Type B pancreatic cell (in vitro differentiated cells): Measurements from ENCODE around the gene SLC66A3. TPM values are rescaled to one million over a fixed set of nuclear protein-coding genes. Genes with fewer than 3 reads are reported as not detected.

Source experiments
- DNase-seq: peaks from one replicate; pipeline ENCODE4 v3.0.0; 2021; ENCODE audit warnings: mixed read lengths; ENCODE audit not compliant: unreplicated experiment; ENCODE audit errors: extremely low spot score
- H3K27ac Mint-ChIP-seq: 2 replicates; pipeline ENCODE4 v1.8.0; 2021; ENCODE audit warnings: mild to moderate bottlenecking, mixed read lengths
- H3K27me3 Mint-ChIP-seq: 2 replicates; pipeline ENCODE4 v1.8.0; 2021; ENCODE audit warnings: mixed read lengths
- H3K36me3 Mint-ChIP-seq: 2 replicates; pipeline ENCODE4 v1.8.0; 2021; ENCODE audit warnings: mixed read lengths
- H3K4me1 Mint-ChIP-seq: one replicate; pipeline ENCODE4 v1.8.0; 2021; ENCODE audit warnings: mixed read lengths; ENCODE audit not compliant: unreplicated experiment
- H3K4me3 Mint-ChIP-seq: 2 replicates; pipeline ENCODE4 v1.8.0; 2021; ENCODE audit warnings: mild to moderate bottlenecking, mixed read lengths
- H3K9me3 Mint-ChIP-seq: 2 replicates; pipeline ENCODE4 v1.8.0; 2021; ENCODE audit warnings: mixed read lengths
- CTCF ChIP-seq: fragments of 200-600 bp; sonication (generic); conservative IDR thresholded peaks from 2 replicates; pipeline ENCODE4 v1.5.0; 2021; ENCODE audit warnings: antibody characterized with exemption, mild to moderate bottlenecking
- total RNA-seq: library from RNA; stranded (reverse); gene quantifications from 2 replicates; pipeline ENCODE4 v1.2.1, GENCODE V29; 2021; ENCODE audit warnings: low replicate concordance

The SLC66A3 gene
- total RNA-seq, 1 donor from 2014 or later: 6.3 TPM

GRCh38 chr2:11141319-11141718 is 13.9 kb upstream of the SLC66A3 start:
- no peak overlapping the region for H3K27ac Mint-ChIP-seq

GRCh38 chr2:11142330-11142729 is 12.9 kb upstream of the SLC66A3 start:
- no peaks in the 10 kb centered on the region for H3K36me3 Mint-ChIP-seq
- TF ChIP-seq CTCF: no peak
- H3K9me3 Mint-ChIP-seq: no peaks in the 10 kb centered on the region
- peaks cover 6% of the 10 kb centered on the region for H3K4me1 Mint-ChIP-seq
- no peak overlapping the region for H3K4me3 Mint-ChIP-seq
- peaks cover 9% of the 10 kb centered on the region for H3K27me3 Mint-ChIP-seq
- H3K27ac Mint-ChIP-seq: no peak overlapping the region
- no peak for DNase-seq

More at GRCh38 chr2:11141319-11141718, 13.9 kb upstream of the SLC66A3 start:
- Mint-ChIP-seq H3K36me3 (no peaks in the 10 kb centered on the region), H3K9me3 (no peaks in the 10 kb centered on the region), H3K4me1 (peaks cover 6% of the 10 kb centered on the region), H3K27me3 (peaks cover 14% of the 10 kb centered on the region), H3K4me3 (no peak overlapping the region)
- DNase-seq: no peak
- no peak for TF ChIP-seq CTCF

- H3K36me3 Mint-ChIP-seq: no peaks in the 10 kb centered on the region
- H3K27me3 Mint-ChIP-seq: peaks cover 9% of the 10 kb centered on the region
- peaks cover 6% of the 10 kb centered on the region for H3K4me1 Mint-ChIP-seq
- no peak overlapping the region for H3K4me3 Mint-ChIP-seq
- no peak overlapping the region for H3K27ac Mint-ChIP-seq
- no peak for TF ChIP-seq CTCF
- no peak for DNase-seq
- H3K9me3 Mint-ChIP-seq: no peaks in the 10 kb centered on the region
These were observed 12.3 kb upstream of the SLC66A3 start for GRCh38 chr2:11142987-11143386.

- H3K36me3 Mint-ChIP-seq: no peaks in the 10 kb centered on the region
- no peak overlapping the region for H3K27ac Mint-ChIP-seq
- TF ChIP-seq CTCF: no peak
- no peak for DNase-seq
- H3K9me3 Mint-ChIP-seq: no peaks in the 10 kb centered on the region
- no peak overlapping the region for H3K4me3 Mint-ChIP-seq
- peaks cover 6% of the 10 kb centered on the region for H3K4me1 Mint-ChIP-seq
- peaks cover 9% of the 10 kb centered on the region for H3K27me3 Mint-ChIP-seq
These were observed 11.1 kb upstream of the SLC66A3 start for GRCh38 chr2:11144077-11144737.

- Mint-ChIP-seq H3K4me3 (no peak overlapping the region), H3K4me1 (peaks cover 6% of the 10 kb centered on the region), H3K9me3 (no peaks in the 10 kb centered on the region), H3K27ac (no peak overlapping the region), H3K27me3 (peaks cover 9% of the 10 kb centered on the region), H3K36me3 (no peaks in the 10 kb centered on the region)
- no peak for DNase-seq
- TF ChIP-seq CTCF: no peak
These were observed 10.6 kb upstream of the SLC66A3 start for GRCh38 chr2:11144738-11145079.

- no peak for DNase-seq
- Mint-ChIP-seq H3K4me3 (no peak overlapping the region), H3K4me1 (peaks cover 6% of the 10 kb centered on the region), H3K36me3 (no peaks in the 10 kb centered on the region), H3K9me3 (no peaks in the 10 kb centered on the region), H3K27ac (no peak overlapping the region), H3K27me3 (peaks cover 9% of the 10 kb centered on the region)
- no peak for TF ChIP-seq CTCF
These were observed 9.9 kb upstream of the SLC66A3 start for GRCh38 chr2:11145350-11145749.
